SK-N-SH (cell line): ENCODE data around the gene MALRD1. TPM values are rescaled to one million over a fixed set of nuclear protein-coding genes. Genes with fewer than 3 reads are reported as not detected.

Source experiments
- CTCF ChIA-PET: fragments of 300-600, 350-600 bp; formaldehyde crosslinking; extraction: SDS; loops from one replicate; lab custom pipeline; 2021; lab: Yijun Ruan, JAX
- POLR2A ChIA-PET: fragments of 350-600 bp; sonication (Branson Sonifier 250); formaldehyde crosslinking; extraction: SDS; loops from one replicate; lab custom pipeline; 2020; ENCODE audit warnings: antibody characterized with exemption, inconsistent platforms; lab: Yijun Ruan, JAX
- DNase-seq: peaks from one replicate; pipeline ENCODE4 v3.0.0; 2012
- H2AFZ ChIP-seq: fragments of 200-600 bp; sonication (generic); 2 replicates; pipeline ENCODE4 v1.8.1; 2016; ENCODE audit warnings: antibody characterized with exemption, mild to moderate bottlenecking, low read depth
- H3F3A ChIP-seq: fragments of 200-600 bp; sonication (generic); replicated peaks from 2 replicates; pipeline ENCODE3; 2016; ENCODE audit warnings: antibody characterized with exemption, mild to moderate bottlenecking; ENCODE audit not compliant: insufficient read depth
- H3K27ac ChIP-seq, 2 experiments: fragments of 200-500 bp in 1 of 2; fragments of 200-600 bp in 1 of 2; sonication (Bioruptor generic) in 1 of 2; sonication (generic), shearing (Covaris generic) in 1 of 2; 2 replicates each; pipeline versions ENCODE4 v1.5.1 to v1.6.1; 2014 to 2016; ENCODE audit warnings: low read depth in 2 of 2, inconsistent platforms in 1 of 2, low read length in 1 of 2, mild to moderate bottlenecking in 1 of 2, mixed read lengths in 1 of 2
- H3K27me3 ChIP-seq: fragments of 200-600 bp; sonication (generic), shearing (Covaris generic); 2 replicates; pipeline ENCODE4 v1.6.1; 2016; ENCODE audit warnings: mixed run types; ENCODE audit not compliant: insufficient read depth
- H3K36me3 ChIP-seq, 2 experiments: fragments of 200-500 bp in 1 of 2; fragments of 200-600 bp in 1 of 2; sonication (Bioruptor generic) in 1 of 2; sonication (generic) in 1 of 2; replicated peaks in 1 of 2; 2 replicates each; pipeline versions ENCODE3 to v1.5.1; 2014 to 2016; ENCODE audit warnings: low read length in 1 of 2, mild to moderate bottlenecking in 1 of 2; ENCODE audit not compliant: insufficient read depth in 2 of 2, control insufficient read depth in 1 of 2
- H3K4me1 ChIP-seq, 2 experiments: fragments of 200-500 bp in 1 of 2; fragments of 200-600 bp in 1 of 2; sonication (Bioruptor generic) in 1 of 2; sonication (generic), shearing (Covaris generic) in 1 of 2; 2 replicates each; pipeline versions ENCODE4 v1.5.1 to v1.6.1; 2014 to 2016; ENCODE audit warnings: low read depth in 1 of 2, low read length in 1 of 2, mixed run types in 1 of 2; ENCODE audit not compliant: insufficient read depth in 2 of 2, control insufficient read depth in 1 of 2
- H3K4me2 ChIP-seq: fragments of 200-600 bp; sonication (generic), shearing (Covaris generic); 2 replicates; pipeline ENCODE4 v1.6.1; 2017; ENCODE audit warnings: mixed run types
- H3K4me3 ChIP-seq, 2 experiments: fragments of 200-500 bp in 1 of 2; fragments of 200-600 bp in 1 of 2; sonication (Bioruptor generic) in 1 of 2; sonication (generic), shearing (Covaris generic) in 1 of 2; 2 replicates each; pipeline versions ENCODE4 v1.5.1 to v1.8.1; 2014 to 2016; ENCODE audit warnings: low read depth in 2 of 2, inconsistent platforms in 1 of 2, low read length in 1 of 2, mild to moderate bottlenecking in 1 of 2, mixed read lengths in 1 of 2, moderate library complexity in 1 of 2
- H3K79me2 ChIP-seq: fragments of 200-600 bp; sonication (generic); 2 replicates; pipeline ENCODE4 v1.8.1; 2017; ENCODE audit warnings: mild to moderate bottlenecking; ENCODE audit not compliant: insufficient read depth
- H3K9ac ChIP-seq: fragments of 200-600 bp; sonication (generic); 2 replicates; pipeline ENCODE4 v1.6.1; 2017; ENCODE audit warnings: mixed run types
- H3K9me2 ChIP-seq: fragments of 200-600 bp; sonication (generic); 2 replicates; pipeline ENCODE4 v1.6.1; 2017; ENCODE audit warnings: mixed run types
- H3K9me3 ChIP-seq: fragments of 200-600 bp; sonication (generic); 2 replicates; pipeline ENCODE4 v1.6.1; 2017; ENCODE audit warnings: mixed run types, mild to moderate bottlenecking, moderate library complexity
- H4K20me1 ChIP-seq: fragments of 200-600 bp; sonication (generic); 2 replicates; pipeline ENCODE4 v1.6.1; 2017; ENCODE audit warnings: mild to moderate bottlenecking, mixed run types; ENCODE audit not compliant: insufficient read depth
- CHD2 ChIP-seq: fragments of 150-350 bp; IDR thresholded peaks from 2 replicates; pipeline ENCODE4 v1.6.1; 2018; ENCODE audit warnings: low read length; ENCODE audit not compliant: partially characterized antibody
- ELF1 ChIP-seq: IDR thresholded peaks from 2 replicates; pipeline ENCODE4 v1.4.0; 2012
- EP300 ChIP-seq, 2 experiments: IDR thresholded peaks; 2 replicates each; pipeline versions ENCODE4 v1.4.0 to v1.6.1; 2012; ENCODE audit warnings: borderline replicate concordance in 1 of 2, low read depth in 1 of 2, low read length in 1 of 2
- FOXJ3 ChIP-seq: sonication (generic); formaldehyde crosslinking; IDR thresholded peaks from 2 replicates; pipeline ENCODE4 v1.5.1; 2020; ENCODE audit warnings: mild to moderate bottlenecking, missing genetic modification reagents
- FOXM1 ChIP-seq: IDR thresholded peaks from 2 replicates; pipeline ENCODE4 v1.4.0; 2012; ENCODE audit warnings: low read depth, mild to moderate bottlenecking
- GABPA ChIP-seq: IDR thresholded peaks from 2 replicates; pipeline ENCODE4 v1.4.0; 2012; ENCODE audit warnings: low read depth, mild to moderate bottlenecking
- GATA2 ChIP-seq: sonication (generic); formaldehyde crosslinking; IDR thresholded peaks from 2 replicates; pipeline ENCODE4 v1.5.0; 2020; ENCODE audit warnings: mild to moderate bottlenecking, missing genetic modification reagents
- MXI1 ChIP-seq: IDR thresholded peaks from 2 replicates; pipeline ENCODE4 v1.6.1; 2012; ENCODE audit warnings: mild to moderate bottlenecking, low read depth, low read length, improper control_type of control experiment
- NRF1 ChIP-seq: IDR thresholded peaks from 2 replicates; pipeline ENCODE4 v1.6.1; 2012; ENCODE audit warnings: low read depth, mild to moderate bottlenecking, low read length
- POLR2AphosphoS5 ChIP-seq: IDR thresholded peaks from 2 replicates; pipeline ENCODE4 v1.6.1; 2012; ENCODE audit warnings: low read depth, low read length
- RCOR1 ChIP-seq: fragments of 150-350 bp; IDR thresholded peaks from 2 replicates; pipeline ENCODE4 v1.6.1; 2017; ENCODE audit warnings: antibody characterized with exemption, low read length
- REST ChIP-seq: IDR thresholded peaks from 2 replicates; pipeline ENCODE4 v1.6.1; 2012; ENCODE audit warnings: mild to moderate bottlenecking, low read depth, low read length, moderate library complexity
- RFX5 ChIP-seq: IDR thresholded peaks from 2 replicates; pipeline ENCODE4 v1.6.1; 2012; ENCODE audit warnings: mild to moderate bottlenecking, improper control_type of control experiment, low read length
- SIN3A ChIP-seq: IDR thresholded peaks from 2 replicates; pipeline ENCODE4 v1.6.1; 2012; ENCODE audit warnings: low read depth, mild to moderate bottlenecking, low read length, moderate library complexity, borderline replicate concordance
- TEAD4 ChIP-seq: IDR thresholded peaks from 2 replicates; pipeline ENCODE4 v1.4.0; 2012; ENCODE audit warnings: mild to moderate bottlenecking, borderline replicate concordance; ENCODE audit not compliant: insufficient read depth
- YY1 ChIP-seq: IDR thresholded peaks from 2 replicates; pipeline ENCODE4 v1.4.0; 2012; ENCODE audit warnings: low read depth, mild to moderate bottlenecking
- WGBS: methylation state at CpG from one replicate; pipeline ENCODE4 v1.1.6; 2017; ENCODE audit warnings: low lambda C conversion rate; 5-methylcytosine and 5-hydroxymethylcytosine counted together
- polyA plus RNA-seq, 3 experiments: library from polyadenylated mRNA; depleted of rRNA; stranded (reverse); fragments of >200 nt; gene quantifications; 2 replicates each; pipeline ENCODE4 v1.2.3, GENCODE V29; 2012
- TF ChIP-seq, protein P1 (sequence below): IDR thresholded peaks from 2 replicates; pipeline ENCODE4 v1.4.0; 2012; ENCODE audit warnings: low read depth
- TF ChIP-seq, protein P2 (sequence below): IDR thresholded peaks from 2 replicates; pipeline ENCODE4 v1.4.0; 2012; ENCODE audit warnings: low read depth, borderline replicate concordance
- TF ChIP-seq, protein P3 (sequence below): fragments of 200-600 bp; sonication (generic); IDR thresholded peaks from 2 replicates; pipeline ENCODE4 v1.6.1; 2017; ENCODE audit warnings: antibody characterized with exemption, mild to moderate bottlenecking, moderate library complexity

Gene MALRD1
- polyA plus RNA-seq, 1 of the 3 experiments (the other 2 are of a cell fraction): not detected

DNA sequence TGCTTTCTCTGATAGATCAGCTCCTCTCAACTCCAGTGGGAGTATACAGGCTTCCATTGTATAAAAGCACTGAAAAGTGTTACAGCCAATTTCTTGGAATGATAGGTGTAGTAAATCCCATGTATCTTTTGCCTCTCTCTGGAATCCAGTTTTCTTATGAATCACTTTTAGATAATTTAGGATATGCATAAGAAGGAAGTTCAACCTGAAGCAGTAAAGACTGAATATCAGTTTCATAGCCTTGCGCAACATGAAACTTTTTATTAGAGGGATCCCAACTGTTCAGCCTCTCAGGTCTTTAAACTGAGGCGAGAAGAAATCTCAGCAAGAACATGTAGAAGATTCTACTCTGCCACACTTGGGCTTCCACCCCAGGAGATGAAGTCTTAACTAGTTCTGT, 280.0 kb downstream of the MALRD1 start (continued):
- TF ChIP-seq, protein P1, sequence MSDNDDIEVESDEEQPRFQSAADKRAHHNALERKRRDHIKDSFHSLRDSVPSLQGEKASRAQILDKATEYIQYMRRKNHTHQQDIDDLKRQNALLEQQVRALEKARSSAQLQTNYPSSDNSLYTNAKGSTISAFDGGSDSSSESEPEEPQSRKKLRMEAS: no peak
- TF ChIP-seq POLR2AphosphoS5: no peak
- TF ChIP-seq, all 33 proteins: peak for 0

GRCh38 chr10:19329475-19329874, 280.9 kb downstream of the MALRD1 start:
- no peak overlapping the region for H2AFZ ChIP-seq
- H3K9ac ChIP-seq: no peak overlapping the region
- H3K4me2 ChIP-seq: no peak overlapping the region
- POLR2A ChIA-PET: no interaction called here
- H3K79me2 ChIP-seq: no peaks in the 10 kb centered on the region
- WGBS: 47% methylated on average over 1 of the region's 1 CpG
- peaks cover 3% of the 10 kb centered on the region for H3F3A ChIP-seq
- no peak for DNase-seq
- no peaks in the 10 kb centered on the region for H3K36me3 ChIP-seq
- H3K27me3 ChIP-seq: no peaks in the 10 kb centered on the region
- H3K4me3 ChIP-seq: no peak overlapping the region
- TF ChIP-seq GABPA (no peak), POLR2AphosphoS5 (no peak), CHD2 (no peak), MXI1 (no peak), NRF1 (no peak), ELF1 (no peak), YY1 (no peak), FOXJ3 (no peak), REST (no peak), SIN3A (no peak), TEAD4 (no peak), RCOR1 (no peak), FOXM1 (no peak), GATA2 (CRISPR knock-in tag) (no peak), RFX5 (no peak), EP300 (IDR thresholded peaks at IDR 0.05; ENCODE audit: borderline replicate concordance in 1 of 2, low read depth in 1 of 2, low read length in 1 of 2) (no peak)
- TF ChIP-seq, protein P2, sequence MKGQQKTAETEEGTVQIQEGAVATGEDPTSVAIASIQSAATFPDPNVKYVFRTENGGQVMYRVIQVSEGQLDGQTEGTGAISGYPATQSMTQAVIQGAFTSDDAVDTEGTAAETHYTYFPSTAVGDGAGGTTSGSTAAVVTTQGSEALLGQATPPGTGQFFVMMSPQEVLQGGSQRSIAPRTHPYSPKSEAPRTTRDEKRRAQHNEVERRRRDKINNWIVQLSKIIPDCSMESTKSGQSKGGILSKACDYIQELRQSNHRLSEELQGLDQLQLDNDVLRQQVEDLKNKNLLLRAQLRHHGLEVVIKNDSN: no peak
- TF ChIP-seq, protein P3, sequence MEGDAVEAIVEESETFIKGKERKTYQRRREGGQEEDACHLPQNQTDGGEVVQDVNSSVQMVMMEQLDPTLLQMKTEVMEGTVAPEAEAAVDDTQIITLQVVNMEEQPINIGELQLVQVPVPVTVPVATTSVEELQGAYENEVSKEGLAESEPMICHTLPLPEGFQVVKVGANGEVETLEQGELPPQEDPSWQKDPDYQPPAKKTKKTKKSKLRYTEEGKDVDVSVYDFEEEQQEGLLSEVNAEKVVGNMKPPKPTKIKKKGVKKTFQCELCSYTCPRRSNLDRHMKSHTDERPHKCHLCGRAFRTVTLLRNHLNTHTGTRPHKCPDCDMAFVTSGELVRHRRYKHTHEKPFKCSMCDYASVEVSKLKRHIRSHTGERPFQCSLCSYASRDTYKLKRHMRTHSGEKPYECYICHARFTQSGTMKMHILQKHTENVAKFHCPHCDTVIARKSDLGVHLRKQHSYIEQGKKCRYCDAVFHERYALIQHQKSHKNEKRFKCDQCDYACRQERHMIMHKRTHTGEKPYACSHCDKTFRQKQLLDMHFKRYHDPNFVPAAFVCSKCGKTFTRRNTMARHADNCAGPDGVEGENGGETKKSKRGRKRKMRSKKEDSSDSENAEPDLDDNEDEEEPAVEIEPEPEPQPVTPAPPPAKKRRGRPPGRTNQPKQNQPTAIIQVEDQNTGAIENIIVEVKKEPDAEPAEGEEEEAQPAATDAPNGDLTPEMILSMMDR: no peak
- no peak overlapping the region for H3K27ac ChIP-seq
- H3K9me2 ChIP-seq: no peaks in the 10 kb centered on the region
- no peaks in the 10 kb centered on the region for H4K20me1 ChIP-seq
- H3K9me3 ChIP-seq: no peaks in the 10 kb centered on the region
- H3K4me1 ChIP-seq: no peaks in the 10 kb centered on the region
- CTCF ChIA-PET: no interaction called here
